GM23338 (cell line): ENCODE results near the gene MKKS. TPM values are rescaled to one million over a fixed set of nuclear protein-coding genes. Genes with fewer than 3 reads are reported as not detected.

Source experiments
- ATAC-seq: fragments of 200-7000 bp; cut with Tn5 transposase; 3 replicates; pipeline ENCODE4 v1.9.1; 2020
- DNase-seq: peaks from one replicate; pipeline ENCODE4 v3.0.0-alpha.2; 2015; ENCODE audit warnings: low spot score
- H2AFZ ChIP-seq: fragments of 200-600 bp; sonication (generic); 2 replicates; pipeline ENCODE4 v1.8.0; 2016; ENCODE audit warnings: antibody characterized with exemption, mild to moderate bottlenecking, moderate library complexity
- H3F3A ChIP-seq: fragments of 200-600 bp; sonication (generic); replicated peaks from 2 replicates; pipeline ENCODE4 v1.8.0; 2017; ENCODE audit warnings: antibody characterized with exemption, mixed run types, low read depth
- H3K27ac ChIP-seq: fragments of 200-600 bp; sonication (generic); 2 replicates; pipeline ENCODE4 v1.6.1; 2016; ENCODE audit warnings: low read depth
- H3K27me3 ChIP-seq: fragments of 200-600 bp; sonication (generic); 2 replicates; pipeline ENCODE4 v1.8.0; 2016; ENCODE audit warnings: mild to moderate bottlenecking, mixed run types, moderate library complexity; ENCODE audit not compliant: insufficient read depth
- H3K36me3 ChIP-seq: fragments of 200-600 bp; sonication (generic); 2 replicates; pipeline ENCODE4 v1.8.0; 2016; ENCODE audit warnings: mild to moderate bottlenecking; ENCODE audit not compliant: insufficient read depth
- H3K4me1 ChIP-seq: fragments of 200-600 bp; sonication (generic); 2 replicates; pipeline ENCODE4 v1.8.0; 2016; ENCODE audit warnings: mild to moderate bottlenecking, moderate library complexity; ENCODE audit not compliant: insufficient read depth
- H3K4me2 ChIP-seq: fragments of 200-600 bp; sonication (generic); 2 replicates; pipeline ENCODE4 v1.7.1; 2017; ENCODE audit warnings: mixed run types
- H3K4me3 ChIP-seq: fragments of 200-600 bp; sonication (generic); 2 replicates; pipeline ENCODE4 v1.6.1; 2016; ENCODE audit warnings: mixed run types
- H3K79me2 ChIP-seq: fragments of 200-600 bp; sonication (generic); replicated peaks from 2 replicates; pipeline ENCODE4 v1.8.0; 2017; ENCODE audit warnings: mild to moderate bottlenecking; ENCODE audit not compliant: insufficient read depth
- H3K9me2 ChIP-seq: fragments of 200-600 bp; sonication (generic); 2 replicates; pipeline ENCODE4 v1.8.0; 2017; ENCODE audit not compliant: insufficient read depth
- H4K20me1 ChIP-seq: fragments of 200-600 bp; sonication (generic); replicated peaks from 2 replicates; pipeline ENCODE4 v1.8.0; 2017; ENCODE audit warnings: mild to moderate bottlenecking; ENCODE audit not compliant: insufficient read depth
- H3K27ac Mint-ChIP-seq: 2 replicates; pipeline ENCODE4 v1.8.0; 2020; ENCODE audit warnings: inconsistent platforms, mild to moderate bottlenecking, moderate library complexity, mixed read lengths
- H3K27me3 Mint-ChIP-seq: 3 replicates; pipeline ENCODE4 v1.8.0; 2022; ENCODE audit warnings: low read depth, mild to moderate bottlenecking, moderate library complexity, mixed read lengths, inconsistent platforms; ENCODE audit not compliant: insufficient read depth, poor library complexity
- H3K36me3 Mint-ChIP-seq: 3 replicates; pipeline ENCODE4 v1.8.0; 2021; ENCODE audit warnings: low read depth, mild to moderate bottlenecking, inconsistent platforms, moderate library complexity, mixed read lengths
- H3K4me1 Mint-ChIP-seq: 3 replicates; pipeline ENCODE4 v1.8.0; 2020; ENCODE audit warnings: mild to moderate bottlenecking, inconsistent platforms, mixed read lengths
- H3K4me3 Mint-ChIP-seq: 3 replicates; pipeline ENCODE4 v1.8.0; 2021; ENCODE audit warnings: moderate library complexity, mild to moderate bottlenecking, inconsistent platforms, mixed read lengths
- H3K9me3 Mint-ChIP-seq: 3 replicates; pipeline ENCODE4 v1.8.0; 2020; ENCODE audit warnings: moderate library complexity, mild to moderate bottlenecking, inconsistent platforms, mixed read lengths
- CREB1 ChIP-seq: fragments of 250-450 bp; sonication (Bioruptor Pico); IDR thresholded peaks from 2 replicates; pipeline ENCODE4 v1.5.0; 2020; ENCODE audit warnings: low read depth, mild to moderate bottlenecking, moderate library complexity
- ETS1 ChIP-seq: IDR thresholded peaks from 2 replicates; pipeline ENCODE4 v1.6.1; 2016; ENCODE audit warnings: antibody characterized with exemption
- NANOG ChIP-seq: IDR thresholded peaks from 2 replicates; pipeline ENCODE4 v1.6.1; 2016; ENCODE audit warnings: antibody characterized with exemption, borderline replicate concordance
- STAT1 ChIP-seq: IDR thresholded peaks from one replicate; pipeline ENCODE4 v1.6.1; 2016; ENCODE audit warnings: antibody characterized with exemption; ENCODE audit not compliant: unreplicated experiment
- ZNF114 ChIP-seq: fragments of 250-450 bp; sonication (Bioruptor Pico); IDR thresholded peaks from 2 replicates; pipeline ENCODE4 v1.5.0; 2020; ENCODE audit warnings: mild to moderate bottlenecking, moderate library complexity
- polyA plus RNA-seq: library from polyadenylated mRNA; unstranded; fragments of >200 nt; fragmentation: Nextera tagmentation; extraction: Ambion mirVana; gene quantifications from 2 replicates; pipeline ENCODE4 v1.2.1, GENCODE V29; 2016
- total RNA-seq: library from RNA; depleted of rRNA; stranded (reverse); fragments of >200 nt; shearing (Covaris generic); gene quantifications from 2 replicates; pipeline ENCODE4 v1.2.3, GENCODE V29; 2014
- TF ChIP-seq, protein P1 (sequence below), 2 experiments: fragments of 200-600 bp in 1 of 2; sonication (generic) in 1 of 2; conservative IDR thresholded peaks; 2 replicates each; pipeline versions ENCODE4 v1.5.1 to v1.6.1; 2016 to 2017; ENCODE audit warnings: antibody characterized with exemption in 2 of 2, low read depth in 2 of 2, mild to moderate bottlenecking in 2 of 2, moderate library complexity in 1 of 2
- TF ChIP-seq, protein P2 (sequence below): IDR thresholded peaks from one replicate; pipeline ENCODE4 v1.6.1; 2018; ENCODE audit warnings: antibody characterized with exemption; ENCODE audit not compliant: unreplicated experiment
- TF ChIP-seq, protein P3 (sequence below): fragments of 250-450 bp; sonication (Bioruptor Pico); IDR thresholded peaks from 2 replicates; pipeline ENCODE4 v1.5.0; 2020; ENCODE audit warnings: mild to moderate bottlenecking, moderate library complexity

Gene MKKS
- total and polyA plus RNA-seq, 2 experiments from 2014 or later, result 13.4 to 16.7 TPM

DNA sequence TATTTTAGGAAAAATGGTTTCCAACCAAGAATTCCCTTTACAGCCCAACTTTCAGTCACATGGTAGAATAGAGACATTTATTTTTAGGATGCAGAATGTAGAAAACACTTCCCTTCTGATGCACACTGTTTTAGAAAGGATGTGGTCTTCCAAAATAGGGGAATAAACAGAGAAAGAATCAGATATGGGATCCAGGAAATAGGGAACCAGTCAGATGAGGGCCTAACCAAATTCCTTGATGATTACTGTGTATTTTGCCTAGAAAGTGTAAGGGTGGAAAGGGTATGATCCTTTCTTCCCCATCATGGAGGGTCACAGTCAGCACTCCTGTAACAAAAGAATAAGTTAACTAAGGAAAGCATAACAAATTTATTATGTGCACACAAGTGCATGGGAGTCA, 28.5 kb upstream of the MKKS start:
- Mint-ChIP-seq H3K4me3 (no peak overlapping the region), H3K27ac (no peak overlapping the region), H3K36me3 (peaks cover 39% of the 10 kb centered on the region), H3K27me3 (no peaks in the 10 kb centered on the region), H3K4me1 (peaks cover 40% of the 10 kb centered on the region), H3K9me3 (peaks cover 15% of the 10 kb centered on the region)
- Histone ChIP-seq H3F3A (no peaks in the 10 kb centered on the region), H3K27ac (no peak overlapping the region), H3K36me3 (no peaks in the 10 kb centered on the region), H3K79me2 (peaks cover 28% of the 10 kb centered on the region), H3K9me2 (no peaks in the 10 kb centered on the region), H2AFZ (no peak overlapping the region), H3K4me2 (no peak overlapping the region), H3K4me3 (no peak overlapping the region), H3K4me1 (peaks cover 22% of the 10 kb centered on the region), H4K20me1 (no peaks in the 10 kb centered on the region), H3K27me3 (no peaks in the 10 kb centered on the region)
- DNase-seq (no peak), ATAC-seq (no peak)
- TF ChIP-seq ZNF114 (CRISPR knock-in tag), result no peak
- TF ChIP-seq, protein P1, sequence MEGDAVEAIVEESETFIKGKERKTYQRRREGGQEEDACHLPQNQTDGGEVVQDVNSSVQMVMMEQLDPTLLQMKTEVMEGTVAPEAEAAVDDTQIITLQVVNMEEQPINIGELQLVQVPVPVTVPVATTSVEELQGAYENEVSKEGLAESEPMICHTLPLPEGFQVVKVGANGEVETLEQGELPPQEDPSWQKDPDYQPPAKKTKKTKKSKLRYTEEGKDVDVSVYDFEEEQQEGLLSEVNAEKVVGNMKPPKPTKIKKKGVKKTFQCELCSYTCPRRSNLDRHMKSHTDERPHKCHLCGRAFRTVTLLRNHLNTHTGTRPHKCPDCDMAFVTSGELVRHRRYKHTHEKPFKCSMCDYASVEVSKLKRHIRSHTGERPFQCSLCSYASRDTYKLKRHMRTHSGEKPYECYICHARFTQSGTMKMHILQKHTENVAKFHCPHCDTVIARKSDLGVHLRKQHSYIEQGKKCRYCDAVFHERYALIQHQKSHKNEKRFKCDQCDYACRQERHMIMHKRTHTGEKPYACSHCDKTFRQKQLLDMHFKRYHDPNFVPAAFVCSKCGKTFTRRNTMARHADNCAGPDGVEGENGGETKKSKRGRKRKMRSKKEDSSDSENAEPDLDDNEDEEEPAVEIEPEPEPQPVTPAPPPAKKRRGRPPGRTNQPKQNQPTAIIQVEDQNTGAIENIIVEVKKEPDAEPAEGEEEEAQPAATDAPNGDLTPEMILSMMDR (conservative IDR thresholded peaks at IDR 0.05; ENCODE audit: low read depth in 2 of 2), result no peak
- no peak for TF ChIP-seq ETS1
- no peak for TF ChIP-seq STAT1

DNA sequence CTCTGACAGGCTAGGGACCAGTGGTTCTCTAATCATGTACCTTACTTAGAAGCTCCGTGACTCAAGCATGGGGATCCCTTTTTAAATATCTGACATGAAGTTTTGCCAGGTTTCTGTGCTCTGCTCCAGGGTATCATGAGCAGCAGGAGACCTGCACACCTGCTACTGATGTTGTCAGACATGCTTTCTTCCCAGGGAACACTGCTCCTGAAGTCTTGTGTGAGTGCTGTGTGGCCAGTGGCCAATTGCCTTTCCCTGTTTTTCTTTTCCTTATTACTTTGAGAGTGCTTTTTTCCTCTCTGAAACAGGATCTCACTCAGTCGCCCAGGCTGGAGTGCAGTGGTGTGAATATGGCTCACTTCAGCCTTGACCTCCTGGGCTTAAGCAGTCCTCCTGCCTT, 27.5 kb upstream of the MKKS start:
- Mint-ChIP-seq H3K9me3 (peaks cover 17% of the 10 kb centered on the region), H3K27ac (no peak overlapping the region), H3K27me3 (no peaks in the 10 kb centered on the region), H3K4me1 (peaks cover 29% of the 10 kb centered on the region), H3K36me3 (peaks cover 41% of the 10 kb centered on the region), H3K4me3 (no peak overlapping the region)
- Histone ChIP-seq H3K4me1 (peaks cover 18% of the 10 kb centered on the region), H3K27me3 (no peaks in the 10 kb centered on the region), H3K9me2 (no peaks in the 10 kb centered on the region), H3F3A (no peaks in the 10 kb centered on the region), H3K27ac (no peak overlapping the region), H3K4me3 (no peak overlapping the region), H3K36me3 (no peaks in the 10 kb centered on the region), H3K79me2 (peaks cover 36% of the 10 kb centered on the region), H3K4me2 (no peak overlapping the region), H2AFZ (no peak overlapping the region), H4K20me1 (no peaks in the 10 kb centered on the region)
- DNase-seq (no peak), ATAC-seq (no peak)
- TF ChIP-seq NANOG, result no peak
- no peak for TF ChIP-seq STAT1
- no peak for TF ChIP-seq CREB1 (CRISPR knock-in tag)
- TF ChIP-seq, protein P2, sequence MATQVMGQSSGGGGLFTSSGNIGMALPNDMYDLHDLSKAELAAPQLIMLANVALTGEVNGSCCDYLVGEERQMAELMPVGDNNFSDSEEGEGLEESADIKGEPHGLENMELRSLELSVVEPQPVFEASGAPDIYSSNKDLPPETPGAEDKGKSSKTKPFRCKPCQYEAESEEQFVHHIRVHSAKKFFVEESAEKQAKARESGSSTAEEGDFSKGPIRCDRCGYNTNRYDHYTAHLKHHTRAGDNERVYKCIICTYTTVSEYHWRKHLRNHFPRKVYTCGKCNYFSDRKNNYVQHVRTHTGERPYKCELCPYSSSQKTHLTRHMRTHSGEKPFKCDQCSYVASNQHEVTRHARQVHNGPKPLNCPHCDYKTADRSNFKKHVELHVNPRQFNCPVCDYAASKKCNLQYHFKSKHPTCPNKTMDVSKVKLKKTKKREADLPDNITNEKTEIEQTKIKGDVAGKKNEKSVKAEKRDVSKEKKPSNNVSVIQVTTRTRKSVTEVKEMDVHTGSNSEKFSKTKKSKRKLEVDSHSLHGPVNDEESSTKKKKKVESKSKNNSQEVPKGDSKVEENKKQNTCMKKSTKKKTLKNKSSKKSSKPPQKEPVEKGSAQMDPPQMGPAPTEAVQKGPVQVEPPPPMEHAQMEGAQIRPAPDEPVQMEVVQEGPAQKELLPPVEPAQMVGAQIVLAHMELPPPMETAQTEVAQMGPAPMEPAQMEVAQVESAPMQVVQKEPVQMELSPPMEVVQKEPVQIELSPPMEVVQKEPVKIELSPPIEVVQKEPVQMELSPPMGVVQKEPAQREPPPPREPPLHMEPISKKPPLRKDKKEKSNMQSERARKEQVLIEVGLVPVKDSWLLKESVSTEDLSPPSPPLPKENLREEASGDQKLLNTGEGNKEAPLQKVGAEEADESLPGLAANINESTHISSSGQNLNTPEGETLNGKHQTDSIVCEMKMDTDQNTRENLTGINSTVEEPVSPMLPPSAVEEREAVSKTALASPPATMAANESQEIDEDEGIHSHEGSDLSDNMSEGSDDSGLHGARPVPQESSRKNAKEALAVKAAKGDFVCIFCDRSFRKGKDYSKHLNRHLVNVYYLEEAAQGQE, result no peak
- no peak for TF ChIP-seq ETS1
- TF ChIP-seq, protein P3, sequence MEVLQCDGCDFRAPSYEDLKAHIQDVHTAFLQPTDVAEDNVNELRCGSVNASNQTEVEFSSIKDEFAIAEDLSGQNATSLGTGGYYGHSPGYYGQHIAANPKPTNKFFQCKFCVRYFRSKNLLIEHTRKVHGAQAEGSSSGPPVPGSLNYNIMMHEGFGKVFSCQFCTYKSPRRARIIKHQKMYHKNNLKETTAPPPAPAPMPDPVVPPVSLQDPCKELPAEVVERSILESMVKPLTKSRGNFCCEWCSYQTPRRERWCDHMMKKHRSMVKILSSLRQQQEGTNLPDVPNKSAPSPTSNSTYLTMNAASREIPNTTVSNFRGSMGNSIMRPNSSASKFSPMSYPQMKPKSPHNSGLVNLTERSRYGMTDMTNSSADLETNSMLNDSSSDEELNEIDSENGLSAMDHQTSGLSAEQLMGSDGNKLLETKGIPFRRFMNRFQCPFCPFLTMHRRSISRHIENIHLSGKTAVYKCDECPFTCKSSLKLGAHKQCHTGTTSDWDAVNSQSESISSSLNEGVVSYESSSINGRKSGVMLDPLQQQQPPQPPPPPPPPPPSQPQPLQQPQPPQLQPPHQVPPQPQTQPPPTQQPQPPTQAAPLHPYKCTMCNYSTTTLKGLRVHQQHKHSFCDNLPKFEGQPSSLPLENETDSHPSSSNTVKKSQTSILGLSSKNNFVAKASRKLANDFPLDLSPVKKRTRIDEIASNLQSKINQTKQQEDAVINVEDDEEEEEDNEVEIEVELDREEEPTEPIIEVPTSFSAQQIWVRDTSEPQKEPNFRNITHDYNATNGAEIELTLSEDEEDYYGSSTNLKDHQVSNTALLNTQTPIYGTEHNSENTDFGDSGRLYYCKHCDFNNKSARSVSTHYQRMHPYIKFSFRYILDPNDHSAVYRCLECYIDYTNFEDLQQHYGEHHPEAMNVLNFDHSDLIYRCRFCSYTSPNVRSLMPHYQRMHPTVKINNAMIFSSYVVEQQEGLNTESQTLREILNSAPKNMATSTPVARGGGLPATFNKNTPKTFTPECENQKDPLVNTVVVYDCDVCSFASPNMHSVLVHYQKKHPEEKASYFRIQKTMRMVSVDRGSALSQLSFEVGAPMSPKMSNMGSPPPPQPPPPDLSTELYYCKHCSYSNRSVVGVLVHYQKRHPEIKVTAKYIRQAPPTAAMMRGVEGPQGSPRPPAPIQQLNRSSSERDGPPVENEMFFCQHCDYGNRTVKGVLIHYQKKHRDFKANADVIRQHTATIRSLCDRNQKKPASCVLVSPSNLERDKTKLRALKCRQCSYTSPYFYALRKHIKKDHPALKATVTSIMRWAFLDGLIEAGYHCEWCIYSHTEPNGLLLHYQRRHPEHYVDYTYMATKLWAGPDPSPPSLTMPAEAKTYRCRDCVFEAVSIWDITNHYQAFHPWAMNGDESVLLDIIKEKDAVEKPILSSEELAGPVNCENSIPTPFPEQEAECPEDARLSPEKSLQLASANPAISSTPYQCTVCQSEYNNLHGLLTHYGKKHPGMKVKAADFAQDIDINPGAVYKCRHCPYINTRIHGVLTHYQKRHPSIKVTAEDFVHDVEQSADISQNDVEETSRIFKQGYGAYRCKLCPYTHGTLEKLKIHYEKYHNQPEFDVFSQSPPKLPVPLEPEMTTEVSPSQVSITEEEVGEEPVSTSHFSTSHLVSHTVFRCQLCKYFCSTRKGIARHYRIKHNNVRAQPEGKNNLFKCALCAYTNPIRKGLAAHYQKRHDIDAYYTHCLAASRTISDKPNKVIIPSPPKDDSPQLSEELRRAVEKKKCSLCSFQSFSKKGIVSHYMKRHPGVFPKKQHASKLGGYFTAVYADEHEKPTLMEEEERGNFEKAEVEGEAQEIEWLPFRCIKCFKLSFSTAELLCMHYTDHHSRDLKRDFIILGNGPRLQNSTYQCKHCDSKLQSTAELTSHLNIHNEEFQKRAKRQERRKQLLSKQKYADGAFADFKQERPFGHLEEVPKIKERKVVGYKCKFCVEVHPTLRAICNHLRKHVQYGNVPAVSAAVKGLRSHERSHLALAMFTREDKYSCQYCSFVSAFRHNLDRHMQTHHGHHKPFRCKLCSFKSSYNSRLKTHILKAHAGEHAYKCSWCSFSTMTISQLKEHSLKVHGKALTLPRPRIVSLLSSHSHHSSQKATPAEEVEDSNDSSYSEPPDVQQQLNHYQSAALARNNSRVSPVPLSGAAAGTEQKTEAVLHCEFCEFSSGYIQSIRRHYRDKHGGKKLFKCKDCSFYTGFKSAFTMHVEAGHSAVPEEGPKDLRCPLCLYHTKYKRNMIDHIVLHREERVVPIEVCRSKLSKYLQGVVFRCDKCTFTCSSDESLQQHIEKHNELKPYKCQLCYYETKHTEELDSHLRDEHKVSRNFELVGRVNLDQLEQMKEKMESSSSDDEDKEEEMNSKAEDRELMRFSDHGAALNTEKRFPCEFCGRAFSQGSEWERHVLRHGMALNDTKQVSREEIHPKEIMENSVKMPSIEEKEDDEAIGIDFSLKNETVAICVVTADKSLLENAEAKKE (CRISPR knock-in tag), result no peak
